Measurements from ENCODE around the gene SFTA2. TPM values are rescaled to one million over a fixed set of nuclear protein-coding genes. Genes with fewer than 3 reads are reported as not detected.
"Not testable (repeated sequence)": the region's sequence is repeated elsewhere in the genome, so short reads cannot be mapped to it uniquely, and the experiment has no call there.

SFTA2 gene
- total RNA-seq, 4 donors from 2014 or later, result 0.36 TPM; not detected in 3

- WGBS, 2 donors, result 23 to 36% methylated on average over 3 of the region's 3 CpGs
- DNase-seq (ENCODE audit: low spot score in 2 of 2), result no peak
- intact Hi-C loops (cut with DNase I; ENCODE audit: low total_unique reads), result no loop called here
- no peak for TF ChIP-seq POLR2A (IDR thresholded peaks at IDR 0.05)
- no peak for TF ChIP-seq CTCF (IDR thresholded peaks at IDR 0.05)
- H3K4me3 ChIP-seq (ENCODE audit: low read depth, poor library complexity, severe bottlenecking), result no peak overlapping the region
Measured at GRCh38 chr6:30935018-30935417, 3.0 kb upstream of the SFTA2 start.

- intact Hi-C loops (cut with DNase I; ENCODE audit: low total_unique reads), result no loop called here
Measured at GRCh38 chr6:30932665-30933365, 845 bp upstream of the SFTA2 start.

GRCh38 chr6:30931272-30931671 lies 698 bp downstream of the SFTA2 start:
- no peak for TF ChIP-seq CTCF (IDR thresholded peaks at IDR 0.05)
- no peak for TF ChIP-seq POLR2A (IDR thresholded peaks at IDR 0.05)
- no peak for DNase-seq (ENCODE audit: low spot score in 2 of 2)
- intact Hi-C loops (cut with DNase I; ENCODE audit: low total_unique reads), result no loop called here
- WGBS, 2 donors, result 62 to 67% methylated on average over 8 of the region's 8 CpGs
- no peak overlapping the region for H3K4me3 ChIP-seq (ENCODE audit: low read depth, poor library complexity, severe bottlenecking)

More at GRCh38 chr6:30932665-30933365, 845 bp upstream of the SFTA2 start:
- H3K4me3 ChIP-seq (ENCODE audit: low read depth, poor library complexity, severe bottlenecking), result no peak overlapping the region
- TF ChIP-seq CTCF (IDR thresholded peaks at IDR 0.05) (no peak), POLR2A (IDR thresholded peaks at IDR 0.05) (no peak)
- WGBS, 2 donors, result 70 to 78% methylated on average over 6 of the region's 6 CpGs
- no peak for DNase-seq (ENCODE audit: low spot score in 2 of 2)

- 92 to 95% methylated on average over 4 of the region's 4 CpGs for WGBS, 2 donors
- intact Hi-C loops (cut with DNase I; ENCODE audit: low total_unique reads), result no loop called here
- TF ChIP-seq POLR2A (IDR thresholded peaks at IDR 0.05) (no peak), CTCF (IDR thresholded peaks at IDR 0.05) (no peak)
- no peak for DNase-seq (ENCODE audit: low spot score in 2 of 2)
- no peak overlapping the region for H3K4me3 ChIP-seq (ENCODE audit: low read depth, poor library complexity, severe bottlenecking)
Measured at GRCh38 chr6:30930506-30930905, 1.5 kb downstream of the SFTA2 start.

- intact Hi-C loops (cut with DNase I; ENCODE audit: low total_unique reads), result loop anchor here (10.0 kb wide), 1 partner anchor 156 kb away; no protein-coding TSS in a partner anchor
- no peak overlapping the region for H3K4me3 ChIP-seq (ENCODE audit: low read depth, poor library complexity, severe bottlenecking)
- WGBS, 2 donors, result 96 to 97% methylated on average over 3 of the region's 3 CpGs
- no peak for DNase-seq (ENCODE audit: low spot score in 2 of 2)
- TF ChIP-seq CTCF (IDR thresholded peaks at IDR 0.05) (no peak), POLR2A (IDR thresholded peaks at IDR 0.05) (no peak)
Measured at GRCh38 chr6:30928677-30929076, 3.3 kb downstream of the SFTA2 start.

GRCh38 chr6:30927080-30927479 lies 4.9 kb downstream of the SFTA2 start:
- intact Hi-C loops (cut with DNase I; ENCODE audit: low total_unique reads), result loop anchor here (10.0 kb wide), 1 partner anchor 158 kb away; no protein-coding TSS in a partner anchor

More at GRCh38 chr6:30927080-30927479, 4.9 kb downstream of the SFTA2 start:
- 91 to 95% methylated on average over 3 of the region's 3 CpGs for WGBS, 2 donors
- H3K4me3 ChIP-seq (ENCODE audit: low read depth, poor library complexity, severe bottlenecking); DNase-seq (ENCODE audit: low spot score in 2 of 2): not testable (repeated sequence)
